ENCODE data around the gene SPATA13. TPM values are rescaled to one million over a fixed set of nuclear protein-coding genes. Genes with fewer than 3 reads are reported as not detected.

Gene SPATA13
- total RNA-seq, 1 experiment from 2014 or later, result 21.4 TPM

GRCh38 chr13:24168392-24168750 lies 7.9 kb downstream of the SPATA13 start:
- Histone ChIP-seq H3K4me2 (ENCODE audit: low read length) (no peak overlapping the region), H3K9me3 (ENCODE audit: control insufficient read depth in 1 of 2, insufficient read depth in 1 of 2, low read depth in 1 of 2, low read length in 2 of 2) (no peaks in the 10 kb centered on the region), H3K9ac (ENCODE audit: low read length) (no peak overlapping the region), H3K27me3 (ENCODE audit: insufficient read depth, low read length) (no peaks in the 10 kb centered on the region), H3K36me3 (ENCODE audit: control insufficient read depth in 1 of 2, insufficient read depth in 2 of 2, low read length in 2 of 2) (peaks cover 0 to 18% of the 10 kb centered on the region in 2 experiments; a peak in 3 of 4 replicates), H2AFZ (ENCODE audit: low read depth, low read length, poor library complexity, severe bottlenecking) (no peak overlapping the region), H3K4me1 (ENCODE audit: control insufficient read depth in 1 of 2, insufficient read depth in 2 of 2, low read length in 2 of 2) (no peaks in the 10 kb centered on the region), H3K4me3 (replicated peaks in 1 of 2; ENCODE audit: low read depth in 1 of 2, low read length in 2 of 2) (no peak overlapping the region), H3K79me2 (ENCODE audit: insufficient read depth, low read length) (peaks cover 94% of the 10 kb centered on the region), H4K20me1 (ENCODE audit: insufficient read depth) (no peaks in the 10 kb centered on the region), H3K27ac (ENCODE audit: low read depth, low read length) (no peak overlapping the region), H3K9me2 (ENCODE audit: insufficient read depth) (no peaks in the 10 kb centered on the region)
- CTCF ChIA-PET, result no interaction called here
- no peak for ATAC-seq
- no TSS peak for BruUV-seq (replicated peaks)
- no peak for TF ChIP-seq ZBTB33 (IDR thresholded peaks at IDR 0.05; ENCODE audit: extremely low read depth, insufficient replicate concordance, low read length)
- TF ChIP-seq SP1 (IDR thresholded peaks at IDR 0.05; ENCODE audit: low read depth), result no peak
- no peak for TF ChIP-seq POLR2AphosphoS5 (IDR thresholded peaks at IDR 0.05; ENCODE audit: low read depth, low read length)
- TF ChIP-seq EZH2 (IDR thresholded peaks at IDR 0.05), result no peak
- TF ChIP-seq SIN3A (IDR thresholded peaks at IDR 0.05; ENCODE audit: low read depth), result no peak
- no peak for TF ChIP-seq TCF7L2 (IDR thresholded peaks at IDR 0.05; ENCODE audit: borderline replicate concordance, extremely low read depth, insufficient read depth, insufficient read length)
- no peak for TF ChIP-seq EZH2phosphoT487 (IDR thresholded peaks at IDR 0.05; ENCODE audit: borderline replicate concordance)
- TF ChIP-seq FOSL1 (IDR thresholded peaks at IDR 0.05; ENCODE audit: low read depth), result no peak
- no peak for TF ChIP-seq CTCF (IDR thresholded peaks at IDR 0.05 in 2 of 3, conservative IDR thresholded peaks at IDR 0.05 in 1 of 3; ENCODE audit: borderline replicate concordance in 1 of 3, insufficient read depth in 1 of 3, low read depth in 2 of 3, low read length in 2 of 3)
- no peak for TF ChIP-seq SRF (IDR thresholded peaks at IDR 0.05; ENCODE audit: low read depth)
- TF ChIP-seq YY1 (IDR thresholded peaks at IDR 0.05; ENCODE audit: extremely low read depth, insufficient replicate concordance, low read depth, low read length), result no peak
- no peak for TF ChIP-seq ZFX (IDR thresholded peaks at IDR 0.05)
- no peak for TF ChIP-seq ELF1 (IDR thresholded peaks at IDR 0.05; ENCODE audit: borderline replicate concordance, low read depth)
- no peak for TF ChIP-seq ZNF274 (IDR thresholded peaks at IDR 0.05; ENCODE audit: low read depth, low read length)
- no peak for DNase-seq (ENCODE audit: low read depth, low spot score)
- POLR2A ChIA-PET, result no interaction called here
- intact Hi-C loops (cut with micrococcal nuclease), result no loop called here
- RAD21 ChIA-PET (ENCODE audit: low non-redundant PET in 1 of 2, low total read pairs in 2 of 2, uncharacterized antibody in 2 of 2, unreplicated experiment in 2 of 2), result no interaction called here

Data from HCT116 (cell line).